WTC11 (cell line): ENCODE results near the gene C3orf33. TPM values are rescaled to one million over a fixed set of nuclear protein-coding genes. Genes with fewer than 3 reads are reported as not detected.
A peak's percentile ranks its signal among the peaks of the same experiment; 100 is the strongest.

Experiments
- ATAC-seq: fragments of 200-7000 bp; cut with Tn5 transposase; 2 replicates; pipeline ENCODE4 v1.10.0; 2021; ENCODE audit warnings: mild to moderate bottlenecking, moderate library complexity
- CTCF ChIA-PET: fragments of 300-600 bp; sonication (Branson Sonifier 250); formaldehyde crosslinking; loops from one replicate; lab custom pipeline; 2021; ENCODE audit warnings: antibody characterized with exemption; lab: Charles Lee
- POLR2A ChIA-PET: fragments of 350-600 bp; sonication (Branson Sonifier 250); formaldehyde crosslinking; loops from one replicate; lab custom pipeline; 2021; ENCODE audit warnings: antibody characterized with exemption; lab: Charles Lee
- DNase-seq: peaks from one replicate; pipeline ENCODE4 v3.0.0; 2021; ENCODE audit warnings: low spot score
- H3K27ac Mint-ChIP-seq: 2 replicates; pipeline ENCODE4 v1.8.0; 2021; ENCODE audit warnings: mixed read lengths
- H3K27me3 Mint-ChIP-seq: 2 replicates; pipeline ENCODE4 v1.8.0; 2021; ENCODE audit warnings: low read depth, mild to moderate bottlenecking, moderate library complexity, mixed read lengths
- H3K36me3 Mint-ChIP-seq: 2 replicates; pipeline ENCODE4 v1.8.0; 2021; ENCODE audit warnings: mixed read lengths
- H3K4me1 Mint-ChIP-seq: 2 replicates; pipeline ENCODE4 v1.8.0; 2022; ENCODE audit warnings: mixed read lengths
- H3K4me3 Mint-ChIP-seq: 2 replicates; pipeline ENCODE4 v1.8.0; 2021; ENCODE audit warnings: mild to moderate bottlenecking, moderate library complexity, mixed read lengths
- H3K9me3 Mint-ChIP-seq: 2 replicates; pipeline ENCODE4 v1.8.0; 2021; ENCODE audit warnings: mixed read lengths
- CDX4 ChIP-seq: fragments of 250-450 bp; sonication (Bioruptor Pico); IDR thresholded peaks from 2 replicates; pipeline ENCODE4 v1.9.0; 2021; ENCODE audit warnings: moderate library complexity, mild to moderate bottlenecking, inconsistent platforms, borderline replicate concordance
- CREM ChIP-seq: sonication (generic); formaldehyde crosslinking; IDR thresholded peaks from 2 replicates; pipeline ENCODE4 v1.8.1; 2022; ENCODE audit warnings: mild to moderate bottlenecking, missing genetic modification reagents, moderate library complexity
- ETV6 ChIP-seq: sonication (generic); formaldehyde crosslinking; IDR thresholded peaks from 2 replicates; pipeline ENCODE4 v1.8.1; 2022; ENCODE audit warnings: mild to moderate bottlenecking, missing genetic modification reagents
- FOXK1 ChIP-seq: sonication (generic); formaldehyde crosslinking; IDR thresholded peaks from 2 replicates; pipeline ENCODE4 v1.8.0; 2022; ENCODE audit warnings: mild to moderate bottlenecking, moderate library complexity, missing genetic modification reagents
- IRF2 ChIP-seq: sonication (generic); formaldehyde crosslinking; IDR thresholded peaks from 2 replicates; pipeline ENCODE4 v1.8.0; 2022; ENCODE audit warnings: low read depth, missing genetic modification reagents, borderline replicate concordance
- MXD4 ChIP-seq: fragments of 250-450 bp; sonication (Bioruptor Pico); IDR thresholded peaks from 2 replicates; pipeline ENCODE4 v1.8.0; 2021; ENCODE audit warnings: mild to moderate bottlenecking, moderate library complexity, borderline replicate concordance
- MYBL2 ChIP-seq: sonication (generic); formaldehyde crosslinking; IDR thresholded peaks from 2 replicates; pipeline ENCODE4 v1.8.1; 2023; ENCODE audit warnings: mild to moderate bottlenecking, moderate library complexity, missing genetic modification reagents
- OVOL2 ChIP-seq: fragments of 250-450 bp; sonication (Bioruptor Pico); IDR thresholded peaks from 2 replicates; pipeline ENCODE4 v1.9.0; 2021; ENCODE audit warnings: mild to moderate bottlenecking, borderline replicate concordance
- PRRX2 ChIP-seq: fragments of 250-450 bp; sonication (Bioruptor Pico); IDR thresholded peaks from 2 replicates; pipeline ENCODE4 v1.8.0; 2021; ENCODE audit warnings: mild to moderate bottlenecking
- RELA ChIP-seq: sonication (generic); formaldehyde crosslinking; IDR thresholded peaks from 2 replicates; pipeline ENCODE4 v1.8.1; 2022; ENCODE audit warnings: missing genetic modification reagents, mild to moderate bottlenecking, borderline replicate concordance
- SOX15 ChIP-seq: fragments of 250-450 bp; sonication (Bioruptor Pico); IDR thresholded peaks from 2 replicates; pipeline ENCODE4 v1.9.0; 2021; ENCODE audit warnings: mild to moderate bottlenecking
- TP53 ChIP-seq: sonication (generic); formaldehyde crosslinking; IDR thresholded peaks from 2 replicates; pipeline ENCODE4 v1.8.1; 2023; ENCODE audit warnings: mild to moderate bottlenecking, missing genetic modification reagents
- ZBTB21 ChIP-seq: sonication (generic); formaldehyde crosslinking; IDR thresholded peaks from 2 replicates; pipeline ENCODE4 v1.8.1; 2023; ENCODE audit warnings: mild to moderate bottlenecking, missing genetic modification reagents, borderline replicate concordance
- ZNF423 ChIP-seq: fragments of 250-450 bp; sonication (Bioruptor Pico); IDR thresholded peaks from 2 replicates; pipeline ENCODE4 v2.1.2; 2022; ENCODE audit warnings: mild to moderate bottlenecking, moderate library complexity
- total RNA-seq: library from RNA; stranded (reverse); gene quantifications from 3 replicates; pipeline ENCODE4 v1.2.3, GENCODE V29; 2021
- TF ChIP-seq, protein P1 (sequence below): sonication (generic); formaldehyde crosslinking; IDR thresholded peaks from 2 replicates; pipeline ENCODE4 v1.8.1; 2022; ENCODE audit warnings: low read depth, mild to moderate bottlenecking, moderate library complexity, missing genetic modification reagents, borderline replicate concordance
- TF ChIP-seq, protein P2 (sequence below): sonication (generic); formaldehyde crosslinking; IDR thresholded peaks from 2 replicates; pipeline ENCODE4 v1.8.1; 2023; ENCODE audit warnings: mild to moderate bottlenecking, moderate library complexity, missing genetic modification reagents
- TF ChIP-seq, protein P3 (sequence below): sonication (generic); formaldehyde crosslinking; IDR thresholded peaks from 2 replicates; pipeline ENCODE4 v1.8.0; 2022; ENCODE audit warnings: mild to moderate bottlenecking, missing genetic modification reagents
- TF ChIP-seq, protein P4 (sequence below): sonication (generic); formaldehyde crosslinking; IDR thresholded peaks from 2 replicates; pipeline ENCODE4 v1.8.1; 2023; ENCODE audit warnings: mild to moderate bottlenecking, missing genetic modification reagents
- TF ChIP-seq, protein P5 (sequence below): sonication (generic); formaldehyde crosslinking; conservative IDR thresholded peaks from 2 replicates; pipeline ENCODE4 v1.8.1; 2023; ENCODE audit warnings: mild to moderate bottlenecking, low read depth, missing genetic modification reagents, moderate library complexity
- TF ChIP-seq, protein P6 (sequence below): fragments of 250-450 bp; sonication (Bioruptor Pico); IDR thresholded peaks from 2 replicates; pipeline ENCODE4 v1.9.0; 2021; ENCODE audit warnings: mild to moderate bottlenecking, borderline replicate concordance
- TF ChIP-seq, protein P7 (sequence below): sonication (generic); formaldehyde crosslinking; IDR thresholded peaks from 2 replicates; pipeline ENCODE4 v1.8.1; 2022; ENCODE audit warnings: mild to moderate bottlenecking, moderate library complexity, missing genetic modification reagents

C3orf33 gene
- total RNA-seq, 1 experiment from 2014 or later: 2.8 TPM

GRCh38 chr3:155730843-155731242, 75.2 kb downstream of the C3orf33 start:
- DNase-seq (no peak), ATAC-seq (no peak)
- no peak overlapping the region for H3K4me3 Mint-ChIP-seq
- ChIA-PET CTCF (no interaction called here), POLR2A (no interaction called here)
- H3K27me3 Mint-ChIP-seq: no peaks in the 10 kb centered on the region
- H3K36me3 Mint-ChIP-seq: peaks cover 10% of the 10 kb centered on the region
- H3K27ac Mint-ChIP-seq: no peak overlapping the region
- TF ChIP-seq SOX15 (no peak), ETV6 (CRISPR knock-in tag) (0 out of 2 replicates have a peak, but pooled peaks have one; percentile 40), RELA (CRISPR knock-in tag) (no peak), OVOL2 (CRISPR knock-in tag) (no peak)
- TF ChIP-seq, protein P1, sequence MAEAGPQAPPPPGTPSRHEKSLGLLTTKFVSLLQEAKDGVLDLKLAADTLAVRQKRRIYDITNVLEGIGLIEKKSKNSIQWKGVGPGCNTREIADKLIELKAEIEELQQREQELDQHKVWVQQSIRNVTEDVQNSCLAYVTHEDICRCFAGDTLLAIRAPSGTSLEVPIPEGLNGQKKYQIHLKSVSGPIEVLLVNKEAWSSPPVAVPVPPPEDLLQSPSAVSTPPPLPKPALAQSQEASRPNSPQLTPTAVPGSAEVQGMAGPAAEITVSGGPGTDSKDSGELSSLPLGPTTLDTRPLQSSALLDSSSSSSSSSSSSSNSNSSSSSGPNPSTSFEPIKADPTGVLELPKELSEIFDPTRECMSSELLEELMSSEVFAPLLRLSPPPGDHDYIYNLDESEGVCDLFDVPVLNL (CRISPR knock-in tag): no peak
- peaks cover 15% of the 10 kb centered on the region for H3K4me1 Mint-ChIP-seq
- no peaks in the 10 kb centered on the region for H3K9me3 Mint-ChIP-seq

DNA sequence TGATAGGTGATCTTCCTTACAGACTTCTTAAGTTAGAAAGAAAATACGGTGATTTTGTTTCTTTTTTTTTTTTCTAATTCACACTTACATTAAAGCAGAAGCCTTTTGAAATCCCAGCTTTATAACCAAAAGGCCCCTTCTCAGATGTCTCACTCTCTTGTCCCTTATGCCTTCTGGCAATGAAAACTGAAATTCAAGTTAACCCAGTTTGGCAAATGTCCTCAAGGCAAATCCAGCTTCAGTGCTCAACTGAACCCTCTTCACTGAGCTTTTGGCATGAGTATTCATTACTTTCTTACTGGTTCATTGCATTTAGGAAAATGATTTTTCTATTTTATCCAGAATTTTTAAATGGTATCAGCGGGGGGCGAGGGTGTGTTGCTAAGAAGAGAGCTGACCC, 78.2 kb downstream of the C3orf33 start:
- ATAC-seq: no peak
- CTCF ChIA-PET: no interaction called here
- no peak overlapping the region for H3K27ac Mint-ChIP-seq
- peaks cover 24% of the 10 kb centered on the region for H3K36me3 Mint-ChIP-seq
- H3K4me3 Mint-ChIP-seq: no peak overlapping the region
- peaks cover 16% of the 10 kb centered on the region for H3K4me1 Mint-ChIP-seq
- no peaks in the 10 kb centered on the region for H3K27me3 Mint-ChIP-seq
- no peak for DNase-seq
- H3K9me3 Mint-ChIP-seq: peaks cover 15% of the 10 kb centered on the region
- POLR2A ChIA-PET: no interaction called here
- no peak for TF ChIP-seq CREM
- no peak for TF ChIP-seq MXD4 (CRISPR knock-in tag)
- no peak for TF ChIP-seq ZBTB21
- TF ChIP-seq FOXK1 (CRISPR knock-in tag): no peak
- TF ChIP-seq, protein P2, sequence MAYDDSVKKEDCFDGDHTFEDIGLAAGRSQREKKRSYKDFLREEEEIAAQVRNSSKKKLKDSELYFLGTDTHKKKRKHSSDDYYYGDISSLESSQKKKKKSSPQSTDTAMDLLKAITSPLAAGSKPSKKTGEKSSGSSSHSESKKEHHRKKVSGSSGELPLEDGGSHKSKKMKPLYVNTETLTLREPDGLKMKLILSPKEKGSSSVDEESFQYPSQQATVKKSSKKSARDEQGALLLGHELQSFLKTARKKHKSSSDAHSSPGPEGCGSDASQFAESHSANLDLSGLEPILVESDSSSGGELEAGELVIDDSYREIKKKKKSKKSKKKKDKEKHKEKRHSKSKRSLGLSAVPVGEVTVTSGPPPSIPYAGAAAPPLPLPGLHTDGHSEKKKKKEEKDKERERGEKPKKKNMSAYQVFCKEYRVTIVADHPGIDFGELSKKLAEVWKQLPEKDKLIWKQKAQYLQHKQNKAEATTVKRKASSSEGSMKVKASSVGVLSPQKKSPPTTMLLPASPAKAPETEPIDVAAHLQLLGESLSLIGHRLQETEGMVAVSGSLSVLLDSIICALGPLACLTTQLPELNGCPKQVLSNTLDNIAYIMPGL (CRISPR knock-in tag): no peak
- TF ChIP-seq TP53 (CRISPR knock-in tag): no peak
- TF ChIP-seq, protein P3, sequence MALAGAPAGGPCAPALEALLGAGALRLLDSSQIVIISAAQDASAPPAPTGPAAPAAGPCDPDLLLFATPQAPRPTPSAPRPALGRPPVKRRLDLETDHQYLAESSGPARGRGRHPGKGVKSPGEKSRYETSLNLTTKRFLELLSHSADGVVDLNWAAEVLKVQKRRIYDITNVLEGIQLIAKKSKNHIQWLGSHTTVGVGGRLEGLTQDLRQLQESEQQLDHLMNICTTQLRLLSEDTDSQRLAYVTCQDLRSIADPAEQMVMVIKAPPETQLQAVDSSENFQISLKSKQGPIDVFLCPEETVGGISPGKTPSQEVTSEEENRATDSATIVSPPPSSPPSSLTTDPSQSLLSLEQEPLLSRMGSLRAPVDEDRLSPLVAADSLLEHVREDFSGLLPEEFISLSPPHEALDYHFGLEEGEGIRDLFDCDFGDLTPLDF: no peak
- TF ChIP-seq CDX4: no peak
- TF ChIP-seq, protein P4, sequence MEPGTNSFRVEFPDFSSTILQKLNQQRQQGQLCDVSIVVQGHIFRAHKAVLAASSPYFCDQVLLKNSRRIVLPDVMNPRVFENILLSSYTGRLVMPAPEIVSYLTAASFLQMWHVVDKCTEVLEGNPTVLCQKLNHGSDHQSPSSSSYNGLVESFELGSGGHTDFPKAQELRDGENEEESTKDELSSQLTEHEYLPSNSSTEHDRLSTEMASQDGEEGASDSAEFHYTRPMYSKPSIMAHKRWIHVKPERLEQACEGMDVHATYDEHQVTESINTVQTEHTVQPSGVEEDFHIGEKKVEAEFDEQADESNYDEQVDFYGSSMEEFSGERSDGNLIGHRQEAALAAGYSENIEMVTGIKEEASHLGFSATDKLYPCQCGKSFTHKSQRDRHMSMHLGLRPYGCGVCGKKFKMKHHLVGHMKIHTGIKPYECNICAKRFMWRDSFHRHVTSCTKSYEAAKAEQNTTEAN: no peak
- TF ChIP-seq, protein P5, sequence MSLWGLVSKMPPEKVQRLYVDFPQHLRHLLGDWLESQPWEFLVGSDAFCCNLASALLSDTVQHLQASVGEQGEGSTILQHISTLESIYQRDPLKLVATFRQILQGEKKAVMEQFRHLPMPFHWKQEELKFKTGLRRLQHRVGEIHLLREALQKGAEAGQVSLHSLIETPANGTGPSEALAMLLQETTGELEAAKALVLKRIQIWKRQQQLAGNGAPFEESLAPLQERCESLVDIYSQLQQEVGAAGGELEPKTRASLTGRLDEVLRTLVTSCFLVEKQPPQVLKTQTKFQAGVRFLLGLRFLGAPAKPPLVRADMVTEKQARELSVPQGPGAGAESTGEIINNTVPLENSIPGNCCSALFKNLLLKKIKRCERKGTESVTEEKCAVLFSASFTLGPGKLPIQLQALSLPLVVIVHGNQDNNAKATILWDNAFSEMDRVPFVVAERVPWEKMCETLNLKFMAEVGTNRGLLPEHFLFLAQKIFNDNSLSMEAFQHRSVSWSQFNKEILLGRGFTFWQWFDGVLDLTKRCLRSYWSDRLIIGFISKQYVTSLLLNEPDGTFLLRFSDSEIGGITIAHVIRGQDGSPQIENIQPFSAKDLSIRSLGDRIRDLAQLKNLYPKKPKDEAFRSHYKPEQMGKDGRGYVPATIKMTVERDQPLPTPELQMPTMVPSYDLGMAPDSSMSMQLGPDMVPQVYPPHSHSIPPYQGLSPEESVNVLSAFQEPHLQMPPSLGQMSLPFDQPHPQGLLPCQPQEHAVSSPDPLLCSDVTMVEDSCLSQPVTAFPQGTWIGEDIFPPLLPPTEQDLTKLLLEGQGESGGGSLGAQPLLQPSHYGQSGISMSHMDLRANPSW: no peak
- TF ChIP-seq, protein P6, sequence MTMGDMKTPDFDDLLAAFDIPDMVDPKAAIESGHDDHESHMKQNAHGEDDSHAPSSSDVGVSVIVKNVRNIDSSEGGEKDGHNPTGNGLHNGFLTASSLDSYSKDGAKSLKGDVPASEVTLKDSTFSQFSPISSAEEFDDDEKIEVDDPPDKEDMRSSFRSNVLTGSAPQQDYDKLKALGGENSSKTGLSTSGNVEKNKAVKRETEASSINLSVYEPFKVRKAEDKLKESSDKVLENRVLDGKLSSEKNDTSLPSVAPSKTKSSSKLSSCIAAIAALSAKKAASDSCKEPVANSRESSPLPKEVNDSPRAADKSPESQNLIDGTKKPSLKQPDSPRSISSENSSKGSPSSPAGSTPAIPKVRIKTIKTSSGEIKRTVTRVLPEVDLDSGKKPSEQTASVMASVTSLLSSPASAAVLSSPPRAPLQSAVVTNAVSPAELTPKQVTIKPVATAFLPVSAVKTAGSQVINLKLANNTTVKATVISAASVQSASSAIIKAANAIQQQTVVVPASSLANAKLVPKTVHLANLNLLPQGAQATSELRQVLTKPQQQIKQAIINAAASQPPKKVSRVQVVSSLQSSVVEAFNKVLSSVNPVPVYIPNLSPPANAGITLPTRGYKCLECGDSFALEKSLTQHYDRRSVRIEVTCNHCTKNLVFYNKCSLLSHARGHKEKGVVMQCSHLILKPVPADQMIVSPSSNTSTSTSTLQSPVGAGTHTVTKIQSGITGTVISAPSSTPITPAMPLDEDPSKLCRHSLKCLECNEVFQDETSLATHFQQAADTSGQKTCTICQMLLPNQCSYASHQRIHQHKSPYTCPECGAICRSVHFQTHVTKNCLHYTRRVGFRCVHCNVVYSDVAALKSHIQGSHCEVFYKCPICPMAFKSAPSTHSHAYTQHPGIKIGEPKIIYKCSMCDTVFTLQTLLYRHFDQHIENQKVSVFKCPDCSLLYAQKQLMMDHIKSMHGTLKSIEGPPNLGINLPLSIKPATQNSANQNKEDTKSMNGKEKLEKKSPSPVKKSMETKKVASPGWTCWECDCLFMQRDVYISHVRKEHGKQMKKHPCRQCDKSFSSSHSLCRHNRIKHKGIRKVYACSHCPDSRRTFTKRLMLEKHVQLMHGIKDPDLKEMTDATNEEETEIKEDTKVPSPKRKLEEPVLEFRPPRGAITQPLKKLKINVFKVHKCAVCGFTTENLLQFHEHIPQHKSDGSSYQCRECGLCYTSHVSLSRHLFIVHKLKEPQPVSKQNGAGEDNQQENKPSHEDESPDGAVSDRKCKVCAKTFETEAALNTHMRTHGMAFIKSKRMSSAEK (CRISPR knock-in tag): no peak
- TF ChIP-seq ZNF423: no peak
- TF ChIP-seq MYBL2 (CRISPR knock-in tag): no peak
- TF ChIP-seq, protein P7, sequence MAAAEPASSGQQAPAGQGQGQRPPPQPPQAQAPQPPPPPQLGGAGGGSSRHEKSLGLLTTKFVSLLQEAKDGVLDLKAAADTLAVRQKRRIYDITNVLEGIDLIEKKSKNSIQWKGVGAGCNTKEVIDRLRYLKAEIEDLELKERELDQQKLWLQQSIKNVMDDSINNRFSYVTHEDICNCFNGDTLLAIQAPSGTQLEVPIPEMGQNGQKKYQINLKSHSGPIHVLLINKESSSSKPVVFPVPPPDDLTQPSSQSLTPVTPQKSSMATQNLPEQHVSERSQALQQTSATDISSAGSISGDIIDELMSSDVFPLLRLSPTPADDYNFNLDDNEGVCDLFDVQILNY: no peak
- no peak for TF ChIP-seq PRRX2 (CRISPR knock-in tag)
- no peak for TF ChIP-seq SOX15
- no peak for TF ChIP-seq IRF2 (CRISPR knock-in tag)
